GM12864 (cell line): ENCODE results near the gene GCGR.

Experiments
- DNase-seq: peaks from one replicate; pipeline ENCODE4 v3.0.0-alpha.2; 2011; ENCODE audit warnings: low read depth
- H3K4me3 ChIP-seq: 2 replicates; pipeline ENCODE4 v1.5.1; 2011; ENCODE audit warnings: mild to moderate bottlenecking, low read depth, low read length, control low read depth
- TF ChIP-seq, protein P1 (sequence below): IDR thresholded peaks from 2 replicates; pipeline ENCODE4 v1.5.1; 2011; ENCODE audit warnings: low read depth, mild to moderate bottlenecking, moderate library complexity, low read length, control low read depth, inconsistent platforms; ENCODE audit errors: missing control alignments

Gene GCGR

DNA sequence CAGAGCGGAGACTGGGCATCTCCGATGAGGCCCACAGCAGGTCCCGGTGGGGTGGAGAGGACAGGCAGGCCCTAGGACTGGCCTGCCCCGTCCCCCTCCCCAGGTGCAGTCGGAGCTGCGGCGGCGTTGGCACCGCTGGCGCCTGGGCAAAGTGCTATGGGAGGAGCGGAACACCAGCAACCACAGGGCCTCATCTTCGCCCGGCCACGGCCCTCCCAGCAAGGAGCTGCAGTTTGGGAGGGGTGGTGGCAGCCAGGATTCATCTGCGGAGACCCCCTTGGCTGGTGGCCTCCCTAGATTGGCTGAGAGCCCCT is 9.4 kb downstream of the GCGR start:
- no peak for DNase-seq
- no peak overlapping the region for H3K4me3 ChIP-seq
- TF ChIP-seq, protein P1, sequence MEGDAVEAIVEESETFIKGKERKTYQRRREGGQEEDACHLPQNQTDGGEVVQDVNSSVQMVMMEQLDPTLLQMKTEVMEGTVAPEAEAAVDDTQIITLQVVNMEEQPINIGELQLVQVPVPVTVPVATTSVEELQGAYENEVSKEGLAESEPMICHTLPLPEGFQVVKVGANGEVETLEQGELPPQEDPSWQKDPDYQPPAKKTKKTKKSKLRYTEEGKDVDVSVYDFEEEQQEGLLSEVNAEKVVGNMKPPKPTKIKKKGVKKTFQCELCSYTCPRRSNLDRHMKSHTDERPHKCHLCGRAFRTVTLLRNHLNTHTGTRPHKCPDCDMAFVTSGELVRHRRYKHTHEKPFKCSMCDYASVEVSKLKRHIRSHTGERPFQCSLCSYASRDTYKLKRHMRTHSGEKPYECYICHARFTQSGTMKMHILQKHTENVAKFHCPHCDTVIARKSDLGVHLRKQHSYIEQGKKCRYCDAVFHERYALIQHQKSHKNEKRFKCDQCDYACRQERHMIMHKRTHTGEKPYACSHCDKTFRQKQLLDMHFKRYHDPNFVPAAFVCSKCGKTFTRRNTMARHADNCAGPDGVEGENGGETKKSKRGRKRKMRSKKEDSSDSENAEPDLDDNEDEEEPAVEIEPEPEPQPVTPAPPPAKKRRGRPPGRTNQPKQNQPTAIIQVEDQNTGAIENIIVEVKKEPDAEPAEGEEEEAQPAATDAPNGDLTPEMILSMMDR: no peak

DNA sequence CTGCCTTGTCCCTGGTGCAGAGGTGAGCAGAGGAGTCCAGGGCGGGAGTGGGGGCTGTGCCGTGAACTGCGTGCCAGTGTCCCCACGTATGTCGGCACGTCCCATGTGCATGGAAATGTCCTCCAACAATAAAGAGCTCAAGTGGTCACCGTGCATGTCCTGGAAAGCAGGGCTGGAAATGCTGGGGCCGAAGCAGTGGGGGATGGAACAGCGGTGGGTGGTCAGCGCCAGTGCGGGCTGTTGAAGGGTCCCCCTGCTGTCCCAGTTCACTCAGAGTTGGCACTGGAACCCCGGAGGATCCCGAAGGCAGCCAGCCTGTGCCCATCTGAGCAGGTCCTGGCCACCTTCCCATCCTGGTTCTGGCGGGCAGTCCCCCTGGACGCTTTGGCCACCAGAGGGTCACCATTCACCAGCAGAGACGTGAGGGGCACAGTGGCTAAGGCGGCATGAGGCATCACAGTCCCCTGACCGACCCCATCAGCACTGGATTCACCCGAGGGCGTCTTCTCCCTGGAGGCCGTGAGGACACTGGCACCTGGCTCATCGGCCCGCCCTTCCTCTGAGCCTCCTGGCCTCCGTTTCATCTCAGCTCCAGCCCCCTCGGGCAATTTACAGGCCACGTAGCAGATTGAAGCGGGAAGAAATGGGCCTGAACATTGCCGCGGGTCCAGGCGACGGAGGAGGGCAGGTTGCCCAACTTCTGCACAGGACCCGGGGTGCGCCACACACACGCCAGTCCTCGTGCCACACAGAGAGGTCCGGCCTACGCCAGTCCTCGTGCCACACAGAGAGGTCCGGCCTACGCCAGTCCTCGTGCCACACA is 10.1 kb downstream of the GCGR start:
- no peak overlapping the region for H3K4me3 ChIP-seq
- TF ChIP-seq, protein P1: no peak
- no peak for DNase-seq

DNA sequence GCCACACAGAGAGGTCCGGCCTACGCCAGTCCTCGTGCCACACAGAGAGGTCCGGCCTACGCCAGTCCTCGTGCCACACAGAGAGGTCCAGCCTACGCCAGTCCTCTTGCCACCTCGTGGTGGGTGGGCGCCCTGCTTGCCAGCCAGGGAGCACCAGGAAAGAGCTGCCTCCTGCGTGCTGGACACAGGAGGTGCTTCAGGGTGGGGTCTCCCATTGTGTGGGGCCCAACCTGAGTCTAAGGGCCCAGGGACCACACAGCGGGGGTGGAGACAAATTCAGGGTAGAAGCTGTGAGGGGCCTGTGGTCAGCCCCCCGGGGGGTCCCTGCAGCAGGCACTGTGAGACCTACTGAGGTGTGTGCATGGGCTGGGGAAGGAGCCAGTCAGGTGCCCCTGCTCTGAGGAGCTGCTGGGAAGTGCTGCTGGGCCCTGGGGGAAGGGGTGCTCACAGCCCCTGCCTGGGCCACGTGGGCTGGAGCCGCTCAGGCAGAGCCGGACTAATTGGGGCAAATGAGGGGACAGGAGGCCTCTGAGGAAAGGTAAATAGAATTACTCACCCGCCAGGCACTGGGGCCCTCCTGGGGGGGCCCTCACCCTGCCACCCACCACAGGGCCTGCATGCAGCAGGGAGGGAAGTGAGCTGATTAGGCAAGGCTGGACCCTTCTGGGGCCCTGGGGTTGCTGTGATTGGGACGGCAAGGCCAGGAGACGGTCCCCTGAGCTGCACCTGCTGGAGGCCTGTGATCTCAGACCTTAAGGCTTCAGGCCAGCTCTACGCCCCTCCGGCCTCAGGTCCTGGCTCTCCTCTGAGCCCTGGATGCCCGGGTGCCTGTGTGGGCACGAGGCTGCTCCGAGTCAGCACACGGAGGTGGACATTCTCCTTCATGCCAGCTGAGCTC is 11.0 kb downstream of the GCGR start:
- TF ChIP-seq, protein P1: no peak
- DNase-seq: no peak
- no peak overlapping the region for H3K4me3 ChIP-seq

DNA sequence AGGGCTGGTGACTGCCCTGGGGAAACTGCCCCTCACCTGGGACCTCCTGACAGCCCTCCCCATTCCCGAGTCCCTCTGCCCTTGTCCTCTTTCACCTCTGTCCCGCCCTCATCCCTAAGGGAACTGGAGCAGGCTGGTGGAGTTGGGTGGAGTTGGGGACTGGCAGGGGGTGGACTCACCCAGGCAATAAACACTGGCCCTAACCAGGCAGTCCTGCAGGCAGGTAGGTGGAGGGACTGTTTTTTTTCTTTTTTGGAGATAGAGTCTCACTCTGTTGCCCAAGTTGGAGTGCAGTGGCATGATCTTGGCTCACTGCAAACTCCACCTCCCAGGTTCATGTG is 11.7 kb downstream of the GCGR start:
- TF ChIP-seq, protein P1: no peak
- no peak for DNase-seq
- H3K4me3 ChIP-seq: no peak overlapping the region

DNA sequence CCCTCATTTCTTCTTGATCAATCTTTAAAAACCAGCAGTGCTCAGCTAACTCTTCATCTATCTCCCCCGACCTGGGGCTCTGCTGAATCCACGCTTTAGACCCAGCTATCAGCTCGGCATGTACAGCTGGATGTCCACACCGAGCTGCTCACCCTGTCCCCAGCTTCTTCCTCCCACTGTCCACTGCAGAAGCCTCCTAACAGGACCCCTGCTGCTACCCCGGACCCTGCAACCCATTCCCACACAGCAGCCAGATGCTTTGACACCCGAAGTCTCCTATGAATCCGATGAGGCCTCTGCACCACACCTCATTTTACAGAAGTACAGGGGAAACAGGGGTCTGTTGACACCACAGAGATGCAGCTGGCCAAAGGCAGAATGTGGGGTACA is 13.8 kb downstream of the GCGR start:
- TF ChIP-seq, protein P1: no peak
- H3K4me3 ChIP-seq: no peak overlapping the region
- DNase-seq: no peak

DNA sequence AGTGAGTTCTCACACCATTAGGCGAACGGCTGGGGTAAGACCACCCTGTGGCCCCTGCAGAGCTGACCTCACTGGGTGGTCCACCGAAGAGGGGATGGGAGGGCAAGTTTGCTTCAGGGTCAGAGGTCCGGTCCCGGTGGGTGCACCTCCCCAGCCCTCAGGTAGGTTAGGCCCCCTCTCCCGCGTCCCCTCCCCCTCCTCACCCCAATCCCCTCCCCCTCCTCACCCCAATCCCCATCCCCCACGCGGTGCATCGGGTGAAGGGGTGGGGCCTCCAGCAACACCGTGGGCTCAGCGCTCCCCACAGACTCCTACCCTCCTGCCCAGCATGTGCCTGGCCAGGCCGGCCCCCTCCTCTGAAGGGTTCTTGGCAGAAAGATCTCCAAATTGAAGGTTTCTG is 15.8 kb downstream of the GCGR start:
- H3K4me3 ChIP-seq: no peak overlapping the region
- TF ChIP-seq, protein P1: no peak
- no peak for DNase-seq
